Measurements from ENCODE around the gene LTBP2. TPM values are rescaled to one million over a fixed set of nuclear protein-coding genes. Genes with fewer than 3 reads are reported as not detected.

Gene LTBP2
- total RNA-seq, 4 donors from 2014 or later: 19.8 to 51.9 (median 28.8) TPM

DNA sequence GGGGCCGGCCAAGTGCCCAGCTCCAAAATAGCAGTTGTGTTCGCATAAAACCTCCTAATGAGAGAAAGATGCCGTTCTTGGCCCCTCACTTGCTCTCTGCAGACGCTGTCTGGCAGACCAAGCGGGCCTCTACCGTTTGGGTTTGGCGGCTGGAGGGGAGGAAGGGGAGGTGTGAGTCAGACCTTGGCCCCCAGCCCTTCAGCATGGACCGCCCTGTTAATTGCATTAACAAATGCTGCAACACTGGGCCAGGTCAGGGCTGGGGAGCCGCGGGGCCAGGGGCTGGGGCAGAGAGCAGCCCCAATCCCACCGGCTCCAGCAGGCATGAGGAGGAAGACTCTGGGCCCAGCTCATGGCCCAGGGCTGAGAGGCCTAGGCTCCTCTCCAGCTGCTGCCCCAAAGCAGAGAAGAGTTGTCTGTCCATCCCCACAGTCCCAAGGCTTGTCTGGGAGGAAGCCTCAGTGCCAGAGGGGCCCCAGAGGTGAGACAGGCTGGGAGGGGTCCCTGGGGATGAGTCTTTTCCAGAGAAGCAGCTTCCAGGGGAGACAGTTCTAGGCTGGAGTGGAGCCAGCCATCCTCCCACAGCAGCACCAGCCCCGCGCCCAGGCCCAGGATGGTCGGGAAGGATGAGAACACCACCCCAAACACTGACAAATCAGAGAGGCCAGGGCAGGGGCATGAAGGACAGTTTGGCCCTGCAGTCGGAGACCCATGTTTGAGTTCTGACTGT, 16.9 kb downstream of the LTBP2 start:
- peak overlapping the region; percentile 55 to 74 (median 66) for H3K27ac ChIP-seq
- ATAC-seq: peak in 1 of 2 donors; percentile 55
- no peaks in the 10 kb centered on the region for H3K9me3 ChIP-seq
- no peaks in the 10 kb centered on the region for H3K36me3 ChIP-seq
- no peak overlapping the region for H3K4me3 ChIP-seq
- H3K4me1 ChIP-seq: peaks cover 43 to 46% of the 10 kb centered on the region in 2 donors
- no peak for DNase-seq
- in situ Hi-C loops (cut with MboI; ENCODE audit: low sequenced_read_pairs in 4 of 4) (no loop called here), intact Hi-C loops (cut with DNase I; ENCODE audit: low total_unique reads) (no loop called here)
- TF ChIP-seq CTCF (IDR thresholded peaks at IDR 0.05 in 4 of 5, conservative IDR thresholded peaks at IDR 0.05 in 1 of 5): no peak
- TF ChIP-seq POLR2A (IDR thresholded peaks at IDR 0.05): no peak
- H3K27me3 ChIP-seq: no peaks in the 10 kb centered on the region

GRCh38 chr14:74594606-74595005, 17.4 kb downstream of the LTBP2 start:
- no peaks in the 10 kb centered on the region for H3K9me3 ChIP-seq
- no peak overlapping the region for H3K4me3 ChIP-seq
- H3K27me3 ChIP-seq: no peaks in the 10 kb centered on the region
- ATAC-seq: no peak
- H3K4me1 ChIP-seq: peaks cover 43 to 46% of the 10 kb centered on the region in 2 donors
- H3K27ac ChIP-seq: peak overlapping the region; percentile 55 to 74 (median 66)
- H3K36me3 ChIP-seq: no peaks in the 10 kb centered on the region
- in situ Hi-C loops (cut with MboI; ENCODE audit: low sequenced_read_pairs in 4 of 4) (no loop called here), intact Hi-C loops (cut with DNase I; ENCODE audit: low total_unique reads) (no loop called here)
- no peak for DNase-seq
- no peak for TF ChIP-seq CTCF (IDR thresholded peaks at IDR 0.05 in 4 of 5, conservative IDR thresholded peaks at IDR 0.05 in 1 of 5)
- TF ChIP-seq POLR2A (IDR thresholded peaks at IDR 0.05): no peak

- H3K4me1 ChIP-seq: peaks cover 39 to 46% of the 10 kb centered on the region in 2 donors
- no peak for TF ChIP-seq CTCF (IDR thresholded peaks at IDR 0.05 in 4 of 5, conservative IDR thresholded peaks at IDR 0.05 in 1 of 5)
- no peak for TF ChIP-seq POLR2A (IDR thresholded peaks at IDR 0.05)
- no peaks in the 10 kb centered on the region for H3K36me3 ChIP-seq
- ATAC-seq (no peak), DNase-seq (no peak)
- in situ Hi-C loops (cut with MboI; ENCODE audit: low sequenced_read_pairs in 4 of 4) (no loop called here), intact Hi-C loops (cut with DNase I; ENCODE audit: low total_unique reads) (no loop called here)
- H3K27me3 ChIP-seq: no peaks in the 10 kb centered on the region
- H3K4me3 ChIP-seq: no peak overlapping the region
- H3K9me3 ChIP-seq: no peaks in the 10 kb centered on the region
- H3K27ac ChIP-seq: peak overlapping the region; percentile 55 to 74 (median 66)
Measured at GRCh38 chr14:74594029-74594428, 18.0 kb downstream of the LTBP2 start.

GRCh38 chr14:74593241-74593953, 18.6 kb downstream of the LTBP2 start:
- peaks cover 37 to 46% of the 10 kb centered on the region in 2 donors for H3K4me1 ChIP-seq
- intact Hi-C loops (cut with DNase I; ENCODE audit: low total_unique reads): no loop called here
- H3K36me3 ChIP-seq: no peaks in the 10 kb centered on the region
- H3K27me3 ChIP-seq: no peaks in the 10 kb centered on the region
- ATAC-seq (peak; percentile 59 to 63), DNase-seq (no peak)
- TF ChIP-seq POLR2A (IDR thresholded peaks at IDR 0.05) (no peak), CTCF (IDR thresholded peaks at IDR 0.05 in 4 of 5, conservative IDR thresholded peaks at IDR 0.05 in 1 of 5) (no peak)
- H3K27ac ChIP-seq: peak overlapping the region; percentile 55 to 74 (median 66)
- no peak overlapping the region for H3K4me3 ChIP-seq
- no peaks in the 10 kb centered on the region for H3K9me3 ChIP-seq
- in situ Hi-C loops (cut with MboI; ENCODE audit: low sequenced_read_pairs in 4 of 4): no loop called here
